Esophagus muscularis mucosa (tissue), 4 donors: Measurements from ENCODE around the gene PIK3IP1. TPM values are rescaled to one million over a fixed set of nuclear protein-coding genes. Genes with fewer than 3 reads are reported as not detected.
A peak's percentile ranks its signal among the peaks of the same experiment; 100 is the strongest.

ENCODE experiments used
- DNase-seq: peaks from one replicate; pipeline ENCODE4 v3.0.0-alpha.2; 2017; ENCODE audit errors: extremely low spot score
- H3K27ac ChIP-seq, 4 donors: fragments of 200-600 bp; sonication (generic); replicated peaks in 1 of 4; 1 replicate in 3 of 4; 2 replicates in 1 of 4; pipeline ENCODE4 v1.5.1; 2016 to 2019; ENCODE audit warnings: mild to moderate bottlenecking in 1 of 4
- H3K27me3 ChIP-seq, 4 donors: fragments of 200-600 bp; sonication (generic); one replicate each; pipeline versions ENCODE4 v1.5.1 to v1.6.0; 2016 to 2019
- H3K36me3 ChIP-seq, 4 donors: fragments of 200-600 bp; sonication (generic); one replicate each; pipeline ENCODE4 v1.5.1; 2016 to 2019
- H3K4me1 ChIP-seq, 4 donors: fragments of 200-600 bp; sonication (generic); one replicate each; pipeline ENCODE4 v1.5.1; 2016 to 2019
- H3K4me3 ChIP-seq, 4 donors: fragments of 200-600 bp; sonication (generic); 1 replicate in 2 of 4; 2 replicates in 2 of 4; pipeline ENCODE4 v1.5.1; 2016 to 2019; ENCODE audit warnings: mild to moderate bottlenecking in 4 of 4, moderate library complexity in 1 of 4
- H3K9me3 ChIP-seq, 4 donors: fragments of 200-600 bp; sonication (generic); 1 replicate in 3 of 4; 2 replicates in 1 of 4; pipeline ENCODE4 v1.5.1; 2016 to 2019
- EP300 ChIP-seq: sonication (generic); formaldehyde crosslinking; IDR thresholded peaks from one replicate; pipeline ENCODE4 v1.6.1; 2017; ENCODE audit warnings: antibody characterized with exemption
- POLR2A ChIP-seq: fragments of 450-650 bp; IDR thresholded peaks from one replicate; pipeline ENCODE4 v1.6.1; 2017; ENCODE audit warnings: antibody characterized with exemption, moderate library complexity, mild to moderate bottlenecking, low read depth
- POLR2AphosphoS5 ChIP-seq, 2 donors: sonication (generic); formaldehyde crosslinking; IDR thresholded peaks; one replicate each; pipeline ENCODE4 v1.6.1; 2017; ENCODE audit warnings: antibody characterized with exemption in 2 of 2
- WGBS: methylation state at CpG from one replicate; pipeline ENCODE4 v1.1.5; 2018; 5-methylcytosine and 5-hydroxymethylcytosine counted together
- intact Hi-C: fragments of 100-400 bp; cut with DNase I; formaldehyde crosslinking; loops from one replicate; pipeline ENCODE4 v1.15.1; 2023
- total RNA-seq, 4 donors: library from RNA; depleted of rRNA; stranded (reverse); fragments of >200 nt; gene quantifications; one replicate each; pipeline versions ENCODE4 v1.1.0 to v1.2.1, GENCODE V29; 2016
- TF ChIP-seq, protein P1 (sequence below), 3 experiments: fragments of 200-600 bp in 2 of 3; fragments of 450-650 bp in 1 of 3; sonication (generic) in 2 of 3; IDR thresholded peaks; one replicate each; pipeline ENCODE4 v1.5.1; 2017 to 2019; ENCODE audit warnings: antibody characterized with exemption in 3 of 3, mild to moderate bottlenecking in 2 of 3, moderate library complexity in 1 of 3

PIK3IP1 gene
- total RNA-seq, 4 donors from 2014 or later: 34.5 to 49.1 (median 39.8) TPM

DNA sequence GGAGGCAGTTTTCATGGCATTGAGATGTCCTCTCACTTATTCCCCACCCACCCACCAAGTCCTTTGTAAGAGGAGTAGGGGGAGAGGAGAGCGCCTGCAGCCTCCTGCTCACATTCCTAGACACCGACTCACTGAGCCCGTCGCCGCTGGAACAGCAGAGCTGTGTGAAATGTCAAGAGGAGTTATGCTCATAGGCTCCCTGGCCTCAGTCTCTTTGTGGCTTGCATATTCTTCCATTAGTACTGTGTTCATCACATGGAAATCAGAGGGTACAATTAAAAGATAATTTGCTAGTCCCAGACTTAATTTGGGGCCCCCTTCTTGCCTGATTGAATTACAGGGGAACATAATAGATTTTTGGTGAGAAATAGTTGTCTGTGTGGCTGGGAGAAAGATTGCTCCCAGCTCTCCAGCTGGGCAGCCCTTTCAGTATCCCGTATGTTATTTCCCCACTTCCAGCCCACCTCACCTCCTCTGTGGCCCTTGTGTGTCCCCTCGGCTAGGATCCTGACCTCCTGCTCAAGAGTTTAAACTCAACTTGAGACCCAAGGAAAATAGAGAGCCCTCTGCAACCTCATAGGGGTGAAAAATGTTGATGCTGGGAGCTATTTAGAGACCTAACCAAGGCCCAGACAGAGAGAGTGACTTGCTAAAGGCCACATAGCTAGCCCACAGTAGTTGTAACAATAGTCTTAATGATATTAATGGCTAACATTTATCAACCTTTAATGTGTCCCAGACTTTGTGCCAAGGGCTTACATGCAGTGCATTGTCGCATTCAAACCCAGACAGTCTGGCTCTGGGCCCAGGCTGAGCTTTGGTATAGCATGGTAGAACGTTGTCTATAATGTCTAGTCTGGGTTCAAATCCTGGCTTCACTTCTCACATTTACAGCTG, 48.0 kb downstream of the PIK3IP1 start:
- Histone ChIP-seq H3K9me3 (no peaks in the 10 kb centered on the region), H3K27me3 (no peaks in the 10 kb centered on the region), H3K4me1 (peaks cover 25 to 41% (median 36%) of the 10 kb centered on the region in 4 donors), H3K36me3 (peaks cover 0 to 8% (median 3%) of the 10 kb centered on the region in 4 donors), H3K4me3 (no peak overlapping the region), H3K27ac (peak overlapping the region; percentile 3 to 70 (median 40))
- WGBS: 53% methylated on average over 9 of the region's 9 CpGs
- TF ChIP-seq POLR2A (no peak), POLR2AphosphoS5 (IDR thresholded peaks at IDR 0.05) (no peak), EP300 (no peak)
- TF ChIP-seq, protein P1, sequence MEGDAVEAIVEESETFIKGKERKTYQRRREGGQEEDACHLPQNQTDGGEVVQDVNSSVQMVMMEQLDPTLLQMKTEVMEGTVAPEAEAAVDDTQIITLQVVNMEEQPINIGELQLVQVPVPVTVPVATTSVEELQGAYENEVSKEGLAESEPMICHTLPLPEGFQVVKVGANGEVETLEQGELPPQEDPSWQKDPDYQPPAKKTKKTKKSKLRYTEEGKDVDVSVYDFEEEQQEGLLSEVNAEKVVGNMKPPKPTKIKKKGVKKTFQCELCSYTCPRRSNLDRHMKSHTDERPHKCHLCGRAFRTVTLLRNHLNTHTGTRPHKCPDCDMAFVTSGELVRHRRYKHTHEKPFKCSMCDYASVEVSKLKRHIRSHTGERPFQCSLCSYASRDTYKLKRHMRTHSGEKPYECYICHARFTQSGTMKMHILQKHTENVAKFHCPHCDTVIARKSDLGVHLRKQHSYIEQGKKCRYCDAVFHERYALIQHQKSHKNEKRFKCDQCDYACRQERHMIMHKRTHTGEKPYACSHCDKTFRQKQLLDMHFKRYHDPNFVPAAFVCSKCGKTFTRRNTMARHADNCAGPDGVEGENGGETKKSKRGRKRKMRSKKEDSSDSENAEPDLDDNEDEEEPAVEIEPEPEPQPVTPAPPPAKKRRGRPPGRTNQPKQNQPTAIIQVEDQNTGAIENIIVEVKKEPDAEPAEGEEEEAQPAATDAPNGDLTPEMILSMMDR (IDR thresholded peaks at IDR 0.05): no peak
- intact Hi-C loops: no loop called here
- DNase-seq: no peak

DNA sequence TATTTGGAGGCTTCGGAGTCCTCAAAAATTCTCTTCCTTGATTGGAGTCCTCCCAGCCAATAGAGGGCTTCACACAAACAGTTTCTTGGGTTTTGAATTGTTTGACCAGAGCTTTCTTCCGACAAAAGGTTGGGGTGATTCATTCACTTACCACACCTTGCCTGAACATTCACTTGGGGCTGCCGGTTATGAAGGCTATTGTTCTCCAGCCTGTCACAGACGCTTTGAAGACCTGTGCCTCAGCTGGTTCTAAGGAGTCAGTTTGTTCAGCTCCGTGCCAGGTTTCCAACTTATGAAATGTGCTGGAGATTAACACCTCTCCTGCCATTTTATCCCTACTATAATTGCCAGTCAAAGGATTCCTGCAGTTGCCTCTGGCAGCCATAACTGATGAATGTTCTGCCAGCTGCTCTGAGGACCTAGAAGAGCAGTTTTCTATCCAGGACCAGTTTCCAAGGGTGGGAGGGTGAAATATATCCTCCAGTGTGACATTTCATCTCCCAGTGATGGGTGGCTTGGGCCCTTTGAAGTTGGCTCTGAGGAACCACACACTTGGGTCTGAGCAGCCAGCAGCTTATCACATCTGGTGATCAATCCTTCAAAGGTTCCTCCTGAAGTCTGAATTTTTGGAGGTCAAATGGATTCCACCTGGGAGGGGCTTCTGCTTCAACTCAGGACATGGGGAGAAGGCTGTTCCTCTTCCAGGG, 48.8 kb downstream of the PIK3IP1 start:
- no peak overlapping the region for H3K4me3 ChIP-seq
- H3K27ac ChIP-seq: peak overlapping the region; percentile 3 to 70 (median 40)
- intact Hi-C loops: no loop called here
- TF ChIP-seq POLR2A (no peak), EP300 (no peak), POLR2AphosphoS5 (IDR thresholded peaks at IDR 0.05) (no peak)
- TF ChIP-seq, protein P1 (IDR thresholded peaks at IDR 0.05): no peak
- H3K4me1 ChIP-seq: peaks cover 17 to 33% (median 28%) of the 10 kb centered on the region in 4 donors
- H3K9me3 ChIP-seq: no peaks in the 10 kb centered on the region
- WGBS: 73% methylated on average over 5 of the region's 5 CpGs
- no peaks in the 10 kb centered on the region for H3K27me3 ChIP-seq
- no peak for DNase-seq
- H3K36me3 ChIP-seq: peaks cover 0 to 16% (median 5%) of the 10 kb centered on the region in 4 donors

DNA sequence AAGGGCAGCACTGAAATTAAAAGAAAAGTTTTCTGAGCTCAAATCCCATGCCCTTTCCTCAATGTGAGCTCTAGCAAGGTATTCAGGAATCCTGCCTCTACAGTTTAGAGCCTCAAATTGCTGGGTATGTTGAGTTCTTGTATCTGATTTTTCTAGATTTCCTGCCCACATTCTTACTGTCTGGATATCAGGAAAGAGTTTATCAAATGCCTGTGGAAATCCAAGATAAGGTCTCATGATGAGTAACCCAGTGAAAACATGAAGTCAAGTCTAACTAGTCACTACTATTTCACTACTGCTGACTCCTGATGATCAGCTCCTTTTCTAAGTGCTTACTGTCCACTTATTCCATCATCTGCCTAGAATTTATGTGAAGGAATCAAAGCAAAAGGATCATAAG, 50.4 kb downstream of the PIK3IP1 start:
- intact Hi-C loops: no loop called here
- Histone ChIP-seq H3K4me1 (peaks cover 5 to 20% (median 16%) of the 10 kb centered on the region in 4 donors), H3K27ac (no peak overlapping the region)

DNA sequence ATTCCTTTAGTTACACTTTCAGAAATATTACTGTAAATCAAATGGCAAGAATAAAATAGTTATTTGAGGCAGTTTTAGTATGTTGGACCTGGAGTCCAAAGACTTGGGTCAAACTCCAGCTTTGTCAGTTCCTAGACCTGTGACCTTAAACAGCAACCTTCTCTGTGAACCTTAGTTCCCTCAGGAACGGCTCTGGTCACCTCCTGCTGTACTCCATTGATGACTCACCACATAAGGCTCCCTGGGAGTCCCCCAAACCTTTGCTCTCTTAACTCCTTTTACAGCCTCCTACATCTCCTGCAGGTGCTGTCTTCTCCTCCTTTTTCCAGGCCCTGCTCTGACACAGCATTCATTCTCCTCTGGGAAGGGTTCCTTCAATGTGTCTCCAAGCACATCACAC, 51.1 kb downstream of the PIK3IP1 start:
- peaks cover 5 to 20% (median 16%) of the 10 kb centered on the region in 4 donors for H3K4me1 ChIP-seq

More for the DNA sequence above, 50.4 kb downstream of the PIK3IP1 start:
- no peaks in the 10 kb centered on the region for H3K27me3 ChIP-seq
- TF ChIP-seq, protein P1 (IDR thresholded peaks at IDR 0.05): no peak
- TF ChIP-seq EP300: no peak
- TF ChIP-seq POLR2AphosphoS5 (IDR thresholded peaks at IDR 0.05): no peak
- TF ChIP-seq POLR2A: no peak
- no peaks in the 10 kb centered on the region for H3K9me3 ChIP-seq
- H3K36me3 ChIP-seq: peaks cover 0 to 16% (median 5%) of the 10 kb centered on the region in 4 donors
- DNase-seq: no peak
- H3K4me3 ChIP-seq: no peak overlapping the region

More for the DNA sequence above, 51.1 kb downstream of the PIK3IP1 start:
- no peak overlapping the region for H3K27ac ChIP-seq
- intact Hi-C loops: no loop called here
- no peaks in the 10 kb centered on the region for H3K9me3 ChIP-seq
- H3K4me3 ChIP-seq: no peak overlapping the region
- no peak for TF ChIP-seq POLR2AphosphoS5 (IDR thresholded peaks at IDR 0.05)
- TF ChIP-seq, protein P1 (IDR thresholded peaks at IDR 0.05): no peak
- no peak for TF ChIP-seq EP300
- no peak for TF ChIP-seq POLR2A
- 61% methylated on average over 1 of the region's 1 CpG for WGBS
- DNase-seq: no peak
- H3K27me3 ChIP-seq: no peaks in the 10 kb centered on the region
- H3K36me3 ChIP-seq: peaks cover 0 to 16% (median 5%) of the 10 kb centered on the region in 4 donors
